Fibroblast of mammary gland (primary cell): Measurements from ENCODE around the gene NTN1.
A peak's percentile ranks its signal among the peaks of the same experiment; 100 is the strongest.

ENCODE experiments used
- DNase-seq: peaks from one replicate; pipeline ENCODE4 v3.0.0-alpha.2; 2010; ENCODE audit warnings: low read depth
- H3K4me3 ChIP-seq: 2 replicates; pipeline ENCODE4 v1.5.1; 2011; ENCODE audit warnings: low read depth, mild to moderate bottlenecking, low read length, moderate library complexity; ENCODE audit not compliant: control insufficient read depth
- TF ChIP-seq, protein P1 (sequence below): conservative IDR thresholded peaks from 2 replicates; pipeline ENCODE4 v1.5.1; 2011; ENCODE audit warnings: low read depth, low read length, inconsistent platforms; ENCODE audit not compliant: control insufficient read depth, insufficient read depth

Gene NTN1

DNA sequence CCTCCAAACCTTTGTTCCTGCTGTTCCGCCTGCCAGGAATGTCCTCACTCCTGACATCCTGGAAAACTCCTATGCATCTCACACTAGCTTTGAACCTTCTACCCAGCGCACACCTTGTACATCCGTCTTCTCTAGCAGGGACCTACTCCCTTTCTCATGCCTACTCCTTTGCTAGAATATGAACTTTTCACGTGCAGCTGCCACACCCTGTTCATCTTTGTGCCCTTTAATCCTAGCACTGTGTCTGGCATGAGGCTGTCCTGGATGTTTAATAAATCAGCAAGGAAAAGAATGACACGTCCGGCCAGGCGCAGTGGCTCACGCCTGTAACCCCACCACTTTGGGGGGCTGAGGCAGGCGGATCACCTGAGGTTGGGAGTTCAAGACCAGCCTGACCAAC, 111.0 kb downstream of the NTN1 start:
- TF ChIP-seq, protein P1, sequence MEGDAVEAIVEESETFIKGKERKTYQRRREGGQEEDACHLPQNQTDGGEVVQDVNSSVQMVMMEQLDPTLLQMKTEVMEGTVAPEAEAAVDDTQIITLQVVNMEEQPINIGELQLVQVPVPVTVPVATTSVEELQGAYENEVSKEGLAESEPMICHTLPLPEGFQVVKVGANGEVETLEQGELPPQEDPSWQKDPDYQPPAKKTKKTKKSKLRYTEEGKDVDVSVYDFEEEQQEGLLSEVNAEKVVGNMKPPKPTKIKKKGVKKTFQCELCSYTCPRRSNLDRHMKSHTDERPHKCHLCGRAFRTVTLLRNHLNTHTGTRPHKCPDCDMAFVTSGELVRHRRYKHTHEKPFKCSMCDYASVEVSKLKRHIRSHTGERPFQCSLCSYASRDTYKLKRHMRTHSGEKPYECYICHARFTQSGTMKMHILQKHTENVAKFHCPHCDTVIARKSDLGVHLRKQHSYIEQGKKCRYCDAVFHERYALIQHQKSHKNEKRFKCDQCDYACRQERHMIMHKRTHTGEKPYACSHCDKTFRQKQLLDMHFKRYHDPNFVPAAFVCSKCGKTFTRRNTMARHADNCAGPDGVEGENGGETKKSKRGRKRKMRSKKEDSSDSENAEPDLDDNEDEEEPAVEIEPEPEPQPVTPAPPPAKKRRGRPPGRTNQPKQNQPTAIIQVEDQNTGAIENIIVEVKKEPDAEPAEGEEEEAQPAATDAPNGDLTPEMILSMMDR = no peak
- no peak for DNase-seq
- no peak overlapping the region for H3K4me3 ChIP-seq

DNA sequence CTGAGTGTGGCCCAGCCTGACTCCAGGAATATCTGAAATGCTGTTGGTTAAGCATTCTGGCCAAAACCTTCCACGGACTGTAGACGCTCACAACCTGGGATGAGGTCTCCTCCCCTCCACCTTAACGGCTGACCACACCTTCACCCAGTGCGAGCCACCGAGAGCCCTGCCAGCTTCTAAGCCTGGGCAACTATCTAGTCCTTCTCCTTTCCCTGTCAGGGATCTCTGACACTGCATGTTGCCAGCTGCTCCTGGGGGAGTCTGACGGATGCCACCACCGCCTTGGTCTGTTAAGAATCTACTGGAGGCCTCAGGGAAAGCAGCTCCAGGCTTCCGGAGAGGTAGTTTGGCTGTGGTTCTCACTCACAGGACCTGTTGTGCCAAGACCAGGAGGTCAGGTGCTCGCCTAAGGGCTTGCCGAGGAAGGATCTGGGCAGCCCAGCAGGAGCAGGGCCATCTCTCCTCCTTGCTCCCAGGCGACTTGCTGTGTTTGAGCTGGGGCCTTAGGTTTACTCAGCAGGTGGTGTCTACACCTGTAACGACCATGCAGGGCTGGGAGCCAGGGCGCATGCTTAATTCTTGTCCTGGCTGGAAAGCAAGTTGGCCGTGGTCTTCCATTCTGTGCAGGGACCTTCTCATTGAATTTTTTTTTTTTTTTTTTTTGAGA, 111.8 kb downstream of the NTN1 start:
- DNase-seq = no peak
- no peak overlapping the region for H3K4me3 ChIP-seq
- TF ChIP-seq, protein P1 = no peak

DNA sequence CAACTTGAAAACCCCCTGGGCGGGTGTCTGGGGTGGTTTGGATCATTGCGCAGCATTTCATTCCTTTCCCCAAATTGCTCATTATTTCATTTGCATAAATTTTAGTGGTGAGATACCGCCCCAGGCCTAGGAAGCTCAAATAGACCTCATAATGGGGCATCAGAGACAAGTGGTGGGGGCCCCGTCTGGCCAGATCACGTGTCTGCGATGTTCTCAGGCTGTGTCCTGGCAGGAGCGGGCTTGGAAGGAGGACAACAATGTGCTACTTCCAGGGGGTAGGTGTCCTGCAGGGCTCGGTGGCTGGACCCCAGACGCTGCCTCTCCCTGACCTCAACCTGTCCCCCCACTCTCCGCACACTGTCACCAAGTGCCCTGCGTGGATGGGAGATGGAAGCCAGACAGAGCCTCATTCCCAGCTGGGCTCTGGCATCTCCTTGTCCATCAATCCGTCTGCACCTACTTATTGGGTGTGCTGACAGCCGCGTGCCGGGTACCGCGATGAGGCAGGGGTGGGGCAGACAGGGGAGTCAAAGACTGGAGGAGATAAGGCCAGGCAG, 116.9 kb downstream of the NTN1 start:
- H3K4me3 ChIP-seq = no peak overlapping the region
- DNase-seq = no peak
- TF ChIP-seq, protein P1 = no peak

DNA sequence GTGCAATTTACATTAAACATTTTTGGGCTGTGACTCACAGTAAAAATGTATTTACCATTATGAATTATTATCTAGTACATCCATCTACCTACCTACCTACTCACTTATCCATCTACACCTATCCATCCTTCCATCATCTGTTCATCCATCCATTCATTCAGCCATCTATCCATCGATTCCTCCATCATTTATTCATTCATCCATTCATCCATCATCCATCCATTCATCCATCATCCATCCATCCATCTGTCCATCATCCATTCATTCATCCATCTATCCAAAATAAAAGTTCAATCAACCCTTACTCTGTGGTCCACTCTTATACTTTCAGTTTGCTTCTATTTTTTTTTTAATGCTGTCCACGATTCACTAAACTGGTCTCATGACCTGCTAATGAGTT, 118.4 kb downstream of the NTN1 start:
- no peak for DNase-seq
- no peak overlapping the region for H3K4me3 ChIP-seq
- TF ChIP-seq, protein P1 = no peak

DNA sequence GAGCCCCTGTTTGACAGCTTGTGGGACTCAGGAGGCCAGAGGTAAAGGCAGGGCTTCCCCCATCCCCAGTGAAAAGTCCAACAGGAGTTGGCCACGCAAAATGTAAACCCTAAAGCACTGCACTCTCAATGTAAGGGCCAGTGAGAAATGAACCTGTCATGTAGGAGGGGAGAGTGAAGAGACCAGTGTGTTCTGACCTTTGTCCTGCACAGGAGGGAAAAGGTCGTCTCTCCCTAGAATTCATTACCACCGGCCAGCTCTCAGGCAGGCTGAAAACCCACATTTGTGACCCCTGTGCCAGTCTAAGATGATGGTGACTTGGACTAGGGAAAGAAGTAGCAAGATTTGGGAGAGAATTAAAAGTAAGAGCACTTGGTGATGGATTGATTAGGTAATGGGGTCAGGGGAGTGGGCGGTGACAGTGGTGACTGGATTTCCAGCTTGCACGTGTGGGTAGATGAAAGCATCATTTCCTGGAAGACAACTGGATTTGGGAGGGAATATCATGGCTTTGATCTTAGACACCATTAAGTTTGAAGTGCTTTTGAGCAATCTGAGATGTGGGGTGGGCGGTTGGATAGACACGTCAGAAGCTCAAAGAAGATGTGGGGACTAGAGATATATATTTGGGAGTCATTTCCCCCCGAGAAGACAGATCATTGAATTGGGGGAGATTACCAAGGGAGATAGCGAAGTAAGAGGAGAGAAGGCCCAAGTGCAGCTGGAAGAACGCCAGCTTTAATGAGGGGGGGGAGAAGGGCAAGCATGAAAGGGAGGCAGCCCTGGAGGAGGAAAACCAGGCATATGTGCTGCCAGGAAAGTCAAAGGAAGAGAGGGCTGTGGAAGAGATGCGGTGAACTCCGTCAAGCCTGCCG, 119.5 kb downstream of the NTN1 start:
- TF ChIP-seq, protein P1 = no peak
- DNase-seq = peak; percentile 33
- no peak overlapping the region for H3K4me3 ChIP-seq

DNA sequence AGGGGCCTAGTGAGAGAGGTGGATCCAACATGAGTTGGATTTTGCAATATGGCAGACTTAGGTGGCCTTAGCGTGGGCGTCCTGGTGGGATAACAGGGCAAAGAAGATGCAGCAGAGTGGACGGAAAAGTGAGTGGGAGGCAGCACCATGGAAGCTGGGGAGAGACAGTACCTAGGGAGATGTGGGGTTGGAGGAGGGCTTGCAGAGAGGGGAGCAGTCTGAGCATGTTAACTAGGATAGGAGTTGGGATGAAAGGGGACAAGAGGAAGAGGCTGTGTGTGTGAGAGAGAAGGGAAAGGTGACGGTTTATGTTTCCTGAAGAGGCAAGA, 120.1 kb downstream of the NTN1 start:
- TF ChIP-seq, protein P1 = no peak
- H3K4me3 ChIP-seq = no peak overlapping the region
- no peak for DNase-seq
